GM19455 (cell line): ENCODE data around the gene EYS.

ENCODE experiments used
- ATAC-seq: cut with Tn5 transposase; IDR thresholded peaks from one replicate; pipeline ENCODE4 v1.9.1; 2021; ENCODE audit not compliant: unreplicated experiment

Gene EYS

DNA sequence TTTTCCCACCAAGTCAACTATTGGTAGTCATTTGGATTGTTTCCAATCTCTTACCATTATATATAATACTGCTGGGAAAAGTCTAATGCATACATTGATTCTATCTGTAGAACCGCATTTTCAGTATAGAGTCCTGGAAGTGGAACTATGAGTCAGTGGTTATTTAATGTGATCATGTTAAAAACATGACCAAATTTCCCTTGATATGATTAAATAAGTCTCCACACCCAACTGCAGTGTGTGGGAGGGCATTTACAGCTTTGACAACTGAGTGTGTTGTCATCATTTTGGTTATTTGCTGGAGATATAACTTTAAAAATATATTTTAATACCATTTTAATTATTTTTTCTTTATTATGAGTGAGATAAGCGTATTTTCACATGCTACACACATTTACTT is 1027.6 kb downstream of the EYS start:
- no peak for ATAC-seq

DNA sequence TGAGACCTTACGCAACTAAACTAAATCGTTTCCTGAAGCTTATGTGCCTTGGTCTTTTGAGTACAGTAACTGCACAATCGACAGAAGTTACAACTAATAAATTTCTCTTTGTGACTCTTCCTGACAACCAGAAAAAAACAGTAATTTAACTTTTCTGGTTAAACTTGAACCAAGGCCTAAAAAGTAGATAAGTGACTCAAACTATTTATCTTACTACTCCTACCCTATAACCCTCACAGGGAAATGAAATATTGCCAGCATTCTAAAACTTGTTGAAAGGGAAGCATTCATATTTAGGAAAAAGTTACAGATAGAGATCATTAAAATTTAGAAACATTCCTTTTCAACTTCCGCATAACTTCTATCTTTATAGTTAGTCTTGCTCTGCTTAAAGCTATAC is 1034.4 kb downstream of the EYS start:
- no peak for ATAC-seq

DNA sequence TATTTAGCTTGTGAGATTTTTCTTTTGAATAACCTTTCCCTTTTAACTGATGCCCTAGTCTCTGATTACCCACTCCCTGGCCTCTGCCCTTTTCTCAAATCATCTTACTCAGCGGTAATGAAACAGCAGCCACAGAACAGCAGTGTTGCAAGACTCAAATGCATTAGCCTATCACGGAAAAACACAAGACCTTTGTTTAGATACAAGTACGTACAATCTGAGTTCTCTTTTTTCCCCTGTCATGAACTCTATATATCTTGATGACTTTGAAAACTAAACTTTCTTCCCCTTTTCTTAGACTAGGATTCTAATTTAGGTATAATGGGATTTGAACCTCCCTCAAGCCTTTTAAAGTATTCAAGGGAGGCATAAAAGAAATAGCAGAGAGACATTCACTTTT is 1034.9 kb downstream of the EYS start:
- ATAC-seq, result no peak

DNA sequence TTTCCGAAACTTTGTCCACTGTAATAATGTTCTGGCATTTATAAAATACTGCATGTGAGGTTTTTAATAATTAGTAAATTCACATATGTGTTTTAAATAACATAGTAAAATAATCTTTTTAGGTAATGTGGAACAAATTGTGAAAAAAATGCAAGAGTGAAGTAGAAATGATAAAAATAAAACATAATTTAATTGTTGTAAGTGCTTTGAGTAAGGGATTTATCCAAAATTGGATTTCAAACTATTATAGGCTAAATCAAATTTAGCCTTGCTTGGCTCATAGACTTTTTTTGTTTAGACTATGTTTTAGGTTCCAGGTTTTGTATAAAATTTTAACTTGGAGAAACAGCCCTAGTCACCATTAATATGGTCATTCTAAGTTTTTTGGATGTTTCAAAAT is 1041.9 kb downstream of the EYS start:
- no peak for ATAC-seq

DNA sequence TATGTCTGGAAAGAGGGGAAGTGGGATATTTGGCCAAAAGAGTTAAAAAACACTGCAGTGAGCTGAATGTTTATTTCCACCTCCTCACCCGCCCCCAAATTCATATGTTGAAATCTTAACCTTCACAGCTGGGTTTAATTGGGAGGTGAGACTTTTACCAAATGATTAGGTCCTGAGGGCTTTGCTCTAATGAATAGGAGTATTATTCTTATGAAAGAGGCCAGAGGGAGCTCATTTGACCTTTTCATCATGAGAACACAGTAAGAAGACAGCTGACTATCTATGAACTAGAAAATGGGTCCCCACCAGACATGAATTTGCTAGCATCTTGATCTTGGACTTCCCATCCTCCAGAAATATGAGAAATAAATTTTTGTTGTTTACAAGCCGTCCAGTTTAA is 1042.5 kb downstream of the EYS start:
- no peak for ATAC-seq

DNA sequence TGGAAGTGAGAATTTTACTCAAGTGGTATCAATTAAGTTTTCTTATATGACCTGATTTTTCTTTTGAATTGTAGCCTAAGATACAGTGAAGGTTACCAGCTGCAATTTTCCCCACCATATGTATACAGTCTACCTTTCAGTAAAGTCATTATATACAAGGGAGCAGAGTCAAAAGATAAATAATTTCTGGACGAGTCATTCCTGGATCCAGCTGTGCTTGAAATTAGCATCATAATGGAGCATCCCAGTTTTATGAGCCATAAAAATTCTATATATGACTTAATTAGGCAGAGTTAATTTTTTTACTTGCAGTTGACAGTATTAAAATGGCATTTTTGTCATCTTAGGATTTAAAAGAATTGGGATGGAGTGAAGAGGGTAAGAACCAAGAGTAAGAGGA is 1063.0 kb downstream of the EYS start:
- no peak for ATAC-seq

DNA sequence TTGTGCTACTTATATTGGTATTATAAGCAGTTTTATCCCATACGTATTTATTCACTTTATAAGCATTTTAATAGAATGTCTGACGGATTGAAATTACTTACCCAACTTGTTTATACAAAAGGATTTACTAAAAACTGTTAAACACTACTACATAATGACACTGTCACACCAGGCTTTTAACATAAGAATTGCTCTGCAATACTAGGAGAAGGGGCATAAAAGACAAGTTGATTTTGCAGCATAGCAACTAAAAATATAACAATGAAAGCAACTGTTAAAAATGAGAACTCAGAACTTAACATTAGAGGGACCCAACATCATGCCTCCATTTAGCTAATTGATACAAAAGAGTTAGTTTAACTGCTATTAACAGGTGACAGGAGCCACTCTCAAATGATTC is 1076.1 kb downstream of the EYS start:
- no peak for ATAC-seq

DNA sequence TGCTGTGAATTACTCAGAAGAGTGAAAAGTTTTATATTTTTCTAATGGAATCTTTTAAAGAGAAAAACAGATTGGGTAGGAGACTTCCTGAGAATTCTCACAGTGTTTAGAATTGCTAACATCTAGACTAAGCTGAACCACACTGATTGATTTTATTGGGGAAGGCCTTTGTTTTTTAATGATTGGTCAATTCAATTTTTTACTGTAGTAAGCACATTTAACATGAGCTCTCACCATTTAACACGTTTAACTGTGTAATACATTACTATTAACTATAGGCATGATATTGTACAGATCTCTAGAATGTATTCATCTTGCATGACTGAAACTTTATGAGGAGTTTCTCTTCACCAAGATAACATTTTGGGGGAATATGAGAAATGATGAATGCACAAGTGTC is 1084.1 kb downstream of the EYS start:
- no peak for ATAC-seq

DNA sequence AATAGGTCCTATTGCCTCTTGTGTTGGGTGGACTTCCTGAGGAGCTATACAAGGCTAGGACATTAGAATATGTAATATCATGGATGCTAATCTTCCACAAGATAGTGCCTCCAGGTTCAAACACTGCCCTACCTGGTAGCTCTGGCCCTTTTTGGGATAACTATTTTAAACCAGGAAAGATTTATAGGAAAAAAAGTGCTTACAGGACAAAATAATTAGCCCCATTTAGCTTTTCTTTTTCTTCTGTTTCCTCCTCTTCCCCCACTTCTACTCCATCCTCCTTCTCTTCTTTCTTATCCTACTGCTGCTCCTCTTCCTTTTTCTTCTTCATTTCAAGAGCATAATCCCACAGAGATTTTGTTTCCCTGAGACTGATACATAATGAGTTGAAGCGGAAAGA is 1104.0 kb downstream of the EYS start:
- ATAC-seq, result no peak

DNA sequence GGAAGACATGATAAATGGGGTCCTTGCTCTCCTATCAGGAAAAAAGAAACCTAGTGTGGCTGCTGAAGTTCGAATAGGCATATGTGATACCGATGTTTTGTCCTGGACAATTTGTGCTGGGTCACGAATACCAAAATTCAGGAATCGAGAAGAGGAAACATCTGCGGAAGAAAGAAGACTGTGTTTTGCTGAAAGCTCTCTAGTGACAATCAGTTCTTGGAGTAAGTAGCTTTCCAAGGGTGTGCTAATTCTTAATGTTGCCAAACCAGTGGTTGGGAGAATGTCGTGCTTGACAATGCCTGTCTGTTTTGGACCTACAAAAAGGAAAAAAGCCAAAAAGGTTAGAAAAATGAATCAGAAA is 1115.4 kb downstream of the EYS start:
- no peak for ATAC-seq

DNA sequence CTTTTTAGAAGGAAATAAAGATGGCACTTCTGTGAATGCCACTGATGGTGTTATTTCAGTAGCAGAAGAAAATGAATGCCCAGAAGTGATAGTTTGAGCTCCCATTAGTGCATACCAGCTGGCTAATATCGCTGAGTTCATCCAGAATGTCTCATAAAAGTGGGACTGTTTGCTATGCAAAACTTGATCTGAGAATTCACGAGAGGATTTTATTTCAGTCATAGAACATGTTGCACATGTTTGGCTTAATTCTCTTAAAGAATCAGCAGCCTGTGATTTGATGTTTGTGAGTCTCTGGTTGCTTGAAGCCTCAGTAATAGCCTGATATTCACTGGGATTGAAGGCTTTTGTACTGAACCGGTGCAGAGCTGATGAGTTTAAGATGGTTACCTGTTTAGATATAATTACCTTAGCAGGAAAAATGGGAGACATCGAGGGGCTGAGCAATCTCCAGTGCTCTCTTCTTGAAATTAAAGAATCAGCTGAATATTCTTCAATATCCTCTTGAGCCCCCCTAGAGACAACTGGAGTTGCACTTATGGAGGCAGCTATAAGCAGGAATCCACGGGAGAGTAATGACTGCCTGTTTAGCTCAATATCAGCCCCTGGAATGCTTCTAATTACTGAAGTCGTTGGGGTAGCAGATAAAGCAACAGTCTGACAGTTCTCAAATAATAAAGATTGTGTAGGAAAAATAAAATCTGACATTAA is 1115.9 kb downstream of the EYS start:
- no peak for ATAC-seq

DNA sequence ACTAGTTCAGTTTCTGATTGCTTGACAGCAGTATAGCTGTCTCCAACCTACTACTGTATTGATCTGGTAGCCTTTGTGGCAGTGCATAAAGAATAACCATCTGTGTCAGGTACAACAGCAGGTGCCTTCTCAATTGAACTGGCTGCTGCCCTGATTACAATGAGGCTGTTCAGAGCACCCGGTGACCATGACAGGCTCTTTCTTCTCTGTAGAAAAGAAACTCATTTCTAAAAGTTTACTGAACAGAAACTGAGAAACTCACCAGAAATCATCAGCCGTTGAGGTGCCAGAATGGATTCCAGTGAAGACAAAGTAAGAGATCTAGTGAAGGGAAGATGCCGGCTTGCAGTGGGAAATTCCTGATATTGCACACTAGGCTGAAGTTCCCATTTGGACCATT is 1117.1 kb downstream of the EYS start:
- ATAC-seq, result no peak

DNA sequence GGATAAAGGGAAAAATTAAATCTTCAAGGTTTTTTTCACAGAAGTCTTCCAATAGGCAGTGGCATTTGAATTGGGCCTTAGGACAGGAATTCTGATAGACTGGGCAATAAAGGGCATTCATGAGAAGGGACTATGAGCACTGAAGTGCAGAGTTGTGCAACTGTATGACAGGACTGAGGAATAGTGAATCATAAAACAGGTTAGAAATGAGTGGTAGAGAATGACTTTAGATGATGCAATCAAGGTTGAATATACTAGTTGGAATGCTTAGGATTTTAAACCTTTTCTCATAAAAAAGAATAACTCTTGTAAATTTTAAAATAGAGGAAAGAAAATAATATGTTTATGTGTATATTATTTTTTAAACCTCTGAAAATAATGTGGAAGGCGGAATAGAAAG is 1126.7 kb downstream of the EYS start:
- ATAC-seq, result no peak

DNA sequence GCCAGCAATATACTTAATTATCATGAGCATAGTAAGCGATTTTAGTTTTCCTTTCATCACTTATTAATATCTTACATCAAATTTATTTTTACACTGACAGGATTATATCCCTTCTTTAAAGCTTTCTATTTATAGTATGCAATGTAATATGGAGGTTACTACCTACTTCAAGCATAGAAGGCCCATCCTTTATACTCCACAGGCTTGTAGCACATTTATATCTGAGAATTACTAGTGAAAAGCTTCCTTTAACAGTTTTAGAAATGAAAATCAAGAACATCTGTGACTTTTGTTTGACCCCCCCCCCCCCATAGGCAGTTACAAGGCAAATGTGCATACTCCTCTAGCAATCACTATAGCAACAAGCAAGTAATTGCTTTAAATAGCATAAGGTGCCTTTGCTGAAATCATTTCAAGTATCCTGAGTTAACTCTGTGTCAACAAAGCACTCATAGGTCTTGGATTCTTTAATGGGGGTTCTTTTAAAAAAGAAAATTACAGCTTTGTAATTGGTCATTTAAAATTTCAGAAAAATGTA is 1153.7 kb downstream of the EYS start:
- no peak for ATAC-seq

DNA sequence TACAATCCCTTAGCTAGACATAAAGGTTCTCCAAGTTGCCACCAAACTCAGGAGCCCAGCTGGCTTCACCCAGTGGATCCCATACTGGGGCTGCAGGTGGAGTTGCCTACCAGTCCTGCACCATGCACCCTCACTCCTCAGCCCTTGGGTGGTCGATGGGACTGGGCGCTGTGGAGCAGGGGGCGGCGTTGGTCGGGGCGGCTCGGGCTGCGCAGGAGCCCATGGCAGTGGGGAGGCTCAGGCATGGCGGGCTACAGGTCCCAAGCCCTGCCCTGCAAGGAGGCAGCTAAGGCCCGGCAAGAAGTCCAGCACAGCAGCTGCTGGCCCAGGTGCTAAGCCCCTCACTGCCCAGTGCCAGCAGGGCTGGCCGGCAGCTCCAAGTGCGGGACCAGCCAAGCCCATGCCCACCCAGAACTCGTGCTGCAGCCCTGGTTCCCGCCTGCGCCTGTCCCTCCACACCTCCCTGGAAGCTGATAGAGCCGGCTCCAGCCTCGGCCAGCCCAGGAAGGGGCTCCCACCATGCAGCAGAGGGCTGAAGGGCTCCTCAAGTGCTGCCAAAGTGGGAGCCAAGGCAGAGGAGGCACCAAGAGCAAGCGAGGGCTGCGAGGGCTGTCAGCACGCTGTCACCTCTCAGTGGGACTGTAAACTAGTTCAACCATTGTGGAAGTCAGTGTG is 1159.3 kb downstream of the EYS start:
- no peak for ATAC-seq

DNA sequence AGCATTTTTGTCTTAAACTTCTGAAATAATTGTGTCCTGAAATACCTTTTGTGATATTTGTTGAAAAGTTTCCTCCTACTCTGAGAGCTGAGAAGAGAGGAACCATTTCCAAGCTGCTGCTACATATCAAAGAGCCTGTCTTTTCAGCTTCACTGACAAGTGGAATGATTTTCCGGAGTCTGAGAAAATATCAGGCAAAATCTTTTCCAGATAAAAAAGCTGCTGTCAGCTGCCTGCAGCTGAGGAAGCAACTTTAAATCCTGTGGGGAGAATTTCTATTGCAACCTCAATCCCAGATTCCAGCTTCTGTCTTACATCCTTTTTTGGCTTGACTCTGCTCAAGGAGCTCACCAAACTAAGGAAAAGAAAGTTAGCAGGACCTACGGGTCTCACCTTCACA is 1167.1 kb downstream of the EYS start:
- ATAC-seq, result no peak

DNA sequence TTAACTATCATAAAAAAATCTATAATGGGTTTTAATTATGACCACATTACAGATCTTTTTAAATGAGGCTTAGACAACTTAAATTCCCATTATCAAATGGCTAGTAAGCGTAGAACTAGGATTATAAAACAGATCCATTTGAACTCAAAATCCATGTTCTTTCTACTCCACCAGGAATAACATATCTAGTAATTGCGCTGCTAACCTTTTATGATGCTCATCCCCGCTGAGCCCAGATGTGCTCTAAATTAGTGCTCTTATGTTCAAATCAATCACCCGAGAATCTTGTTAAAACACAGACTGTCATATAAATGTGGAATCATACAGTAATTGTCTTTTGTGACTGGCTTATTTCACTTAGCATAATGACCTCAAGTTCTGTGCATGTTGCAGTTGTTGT is 1168.3 kb downstream of the EYS start:
- ATAC-seq, result no peak

DNA sequence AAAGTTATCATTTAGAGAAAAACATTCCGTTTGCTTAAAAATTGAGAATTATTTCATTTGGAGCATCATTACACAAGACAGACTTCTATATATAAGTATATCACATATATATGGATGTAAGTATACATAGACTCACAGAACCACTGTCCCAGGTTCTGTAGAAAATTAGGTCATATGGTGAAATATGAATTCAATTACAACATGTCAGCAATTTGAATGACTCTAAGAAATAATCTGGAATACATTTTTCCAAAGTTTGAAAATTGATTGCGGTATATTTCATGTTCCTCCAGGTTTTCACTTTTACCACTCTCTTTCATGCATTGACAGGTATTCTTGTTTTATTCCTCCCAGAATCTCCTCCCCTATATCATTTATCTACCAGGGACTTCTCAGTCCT is 1179.1 kb downstream of the EYS start:
- no peak for ATAC-seq

DNA sequence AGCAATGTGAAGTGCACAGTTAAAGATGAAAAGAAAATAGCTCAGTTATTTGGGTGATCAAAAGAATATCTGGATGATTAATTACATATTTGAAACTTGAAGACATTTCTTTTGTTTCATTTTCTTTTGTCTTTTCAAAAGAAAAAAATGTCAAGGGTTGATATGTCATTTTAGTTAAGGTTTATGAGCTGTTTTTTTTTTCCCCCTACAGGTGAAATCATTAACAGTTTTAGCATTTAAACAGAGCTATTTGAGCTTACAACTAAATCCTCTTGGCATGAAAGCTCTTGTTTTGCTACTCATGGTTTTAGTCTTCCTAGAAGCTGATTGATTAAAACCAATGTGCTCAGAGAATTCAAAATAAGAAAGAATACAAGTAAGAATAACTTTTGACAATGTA is 1184.2 kb downstream of the EYS start:
- ATAC-seq, result no peak

DNA sequence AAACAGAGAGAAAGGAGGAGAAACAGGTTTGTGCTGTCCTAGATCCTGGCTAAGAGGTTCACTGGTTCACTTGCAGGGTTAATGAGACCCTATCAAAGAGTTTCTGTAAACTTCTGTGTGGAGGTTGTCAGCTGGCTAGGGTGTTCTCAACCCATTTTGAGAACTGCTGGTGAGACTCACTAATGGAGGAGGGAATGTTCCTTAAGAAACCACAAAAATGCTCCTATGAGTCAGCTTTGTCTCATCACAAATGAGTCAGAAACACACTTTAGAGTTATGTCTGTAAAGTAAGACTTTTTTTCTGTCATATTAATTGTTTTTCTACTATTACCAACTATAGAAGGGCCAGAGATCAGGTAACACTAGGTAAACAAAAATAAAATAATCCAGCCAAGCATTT is 1187.0 kb downstream of the EYS start:
- no peak for ATAC-seq

DNA sequence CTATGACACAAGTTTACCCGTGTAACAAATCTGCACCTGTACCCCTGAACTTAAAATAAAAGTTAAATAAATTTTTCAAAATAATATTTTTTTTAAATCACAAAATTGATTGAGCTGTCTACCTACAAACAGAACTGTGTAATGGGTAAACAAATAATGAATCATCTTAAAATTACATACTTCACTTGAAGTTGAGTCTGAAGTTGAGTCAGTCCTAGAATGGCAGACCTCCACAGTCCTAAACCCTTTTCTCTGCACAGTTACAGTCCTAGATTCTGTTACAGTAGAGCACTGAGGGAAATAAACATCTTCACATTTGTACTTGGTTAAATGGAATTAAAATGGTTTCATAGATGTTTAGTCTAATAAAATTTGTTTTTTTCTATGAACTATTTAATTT is 1190.6 kb downstream of the EYS start:
- no peak for ATAC-seq

DNA sequence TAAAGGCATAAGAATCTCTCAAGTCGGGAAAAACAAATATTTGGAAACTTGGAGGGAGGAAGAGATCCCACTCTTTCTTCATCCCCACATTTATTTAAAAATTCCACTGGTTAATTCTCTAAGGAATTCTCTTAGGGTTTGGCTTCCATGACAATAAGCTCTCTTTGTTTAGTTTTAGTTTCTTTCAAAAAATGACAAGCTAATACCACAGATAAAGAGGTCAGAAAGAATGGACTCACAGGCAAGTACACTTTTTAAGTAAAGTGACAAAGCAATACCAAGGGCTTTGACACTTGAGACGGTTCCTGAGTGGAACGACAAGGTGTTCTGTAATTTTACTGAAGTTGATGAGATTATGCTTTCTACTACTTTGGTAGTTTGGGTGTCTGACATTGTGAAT is 1199.4 kb downstream of the EYS start:
- no peak for ATAC-seq

DNA sequence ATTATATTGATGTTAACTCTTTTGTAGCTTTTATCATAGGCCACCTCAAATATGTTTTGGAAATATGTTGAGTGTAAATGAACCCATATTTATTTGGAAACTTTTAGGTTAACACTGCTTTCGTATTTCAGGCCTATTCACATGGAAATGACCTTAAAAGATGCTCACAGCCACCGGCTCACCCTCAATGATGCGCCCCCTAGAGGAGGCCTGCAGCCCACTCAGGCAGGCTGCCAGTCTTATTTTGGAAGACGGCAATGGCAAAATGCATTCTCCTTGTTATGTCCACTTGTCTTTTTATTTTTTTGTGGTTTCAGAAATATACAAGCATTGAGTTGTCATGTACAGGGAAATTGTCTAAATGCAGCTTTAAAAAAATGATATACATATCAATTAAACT is 1201.7 kb downstream of the EYS start:
- ATAC-seq, result no peak
